ENCODE measurements around the gene RASD2. TPM values are rescaled to one million over a fixed set of nuclear protein-coding genes. Genes with fewer than 3 reads are reported as not detected.

Gene RASD2
- total RNA-seq, 2 experiments from 2014 or later: 0.19 TPM; not detected in 1

- no peak overlapping the region for H3K4me2 ChIP-seq (ENCODE audit: low read length)
- no peaks in the 10 kb centered on the region for H3K9me2 ChIP-seq (ENCODE audit: insufficient read depth, low read length)
- CTCF ChIA-PET (ENCODE audit: unreplicated experiment): no interaction called here
- no peak overlapping the region for H3K4me3 ChIP-seq (ENCODE audit: low read depth, low read length, poor library complexity, severe bottlenecking)
- TF ChIP-seq EZH2phosphoT487 (IDR thresholded peaks at IDR 0.05; ENCODE audit: borderline replicate concordance, low read depth, low read length) (no peak), CTCF (conservative IDR thresholded peaks at IDR 0.05; ENCODE audit: low read length) (no peak)
- no peak overlapping the region for H3K27ac ChIP-seq (ENCODE audit: low read depth, low read length, poor library complexity, severe bottlenecking)
- H3K9me3 ChIP-seq (ENCODE audit: low read length): no peaks in the 10 kb centered on the region
- no peaks in the 10 kb centered on the region for H3K36me3 ChIP-seq (ENCODE audit: insufficient read depth, low read length)
- intact Hi-C loops (cut with micrococcal nuclease; ENCODE audit: unreplicated experiment): no loop called here
- H3K4me1 ChIP-seq (ENCODE audit: insufficient read depth, low read length, poor library complexity, severe bottlenecking): peaks cover 7% of the 10 kb centered on the region
- no peaks in the 10 kb centered on the region for H3K79me2 ChIP-seq (ENCODE audit: insufficient read depth, low read depth, low read length)
- H2AFZ ChIP-seq (ENCODE audit: low read length): no peak overlapping the region
- BruUV-seq (replicated peaks): no TSS peak
- no peak for DNase-seq (ENCODE audit: low spot score)
- H4K20me1 ChIP-seq (ENCODE audit: insufficient read depth, low read length): no peaks in the 10 kb centered on the region
- POLR2A ChIA-PET: no interaction called here
Measured at GRCh38 chr22:35549328-35549727, 8.7 kb downstream of the RASD2 start.

- BruUV-seq (replicated peaks): no TSS peak
- CTCF ChIA-PET (ENCODE audit: unreplicated experiment): no interaction called here
- no peak overlapping the region for H3K4me2 ChIP-seq (ENCODE audit: low read length)
Measured at GRCh38 chr22:35551549-35552177, 11.0 kb downstream of the RASD2 start.

More at GRCh38 chr22:35551549-35552177, 11.0 kb downstream of the RASD2 start:
- TF ChIP-seq CTCF (conservative IDR thresholded peaks at IDR 0.05; ENCODE audit: low read length) (no peak), EZH2phosphoT487 (IDR thresholded peaks at IDR 0.05; ENCODE audit: borderline replicate concordance, low read depth, low read length) (no peak)
- H4K20me1 ChIP-seq (ENCODE audit: insufficient read depth, low read length): no peaks in the 10 kb centered on the region
- no peaks in the 10 kb centered on the region for H3K9me3 ChIP-seq (ENCODE audit: low read length)
- H3K9me2 ChIP-seq (ENCODE audit: insufficient read depth, low read length): no peaks in the 10 kb centered on the region
- H3K79me2 ChIP-seq (ENCODE audit: insufficient read depth, low read depth, low read length): no peaks in the 10 kb centered on the region
- POLR2A ChIA-PET: interaction anchor here (0.5 to 0.8 kb wide), 2 partner anchors 24 to 189 kb away, joined by 3 read pairs; no protein-coding TSS in a partner anchor
- intact Hi-C loops (cut with micrococcal nuclease; ENCODE audit: unreplicated experiment): no loop called here
- no peak overlapping the region for H3K27ac ChIP-seq (ENCODE audit: low read depth, low read length, poor library complexity, severe bottlenecking)
- H3K36me3 ChIP-seq (ENCODE audit: insufficient read depth, low read length): no peaks in the 10 kb centered on the region
- H2AFZ ChIP-seq (ENCODE audit: low read length): no peak overlapping the region
- H3K4me3 ChIP-seq (ENCODE audit: low read depth, low read length, poor library complexity, severe bottlenecking): no peak overlapping the region
- peaks cover 7% of the 10 kb centered on the region for H3K4me1 ChIP-seq (ENCODE audit: insufficient read depth, low read length, poor library complexity, severe bottlenecking)
- DNase-seq (ENCODE audit: low spot score): no peak

All from OCI-LY7 (cell line).